COLO668 (cell line): ENCODE data around the gene IRF8.

ENCODE experiments used
- DNase-seq: peaks from one replicate; lab custom pipeline; 2025; ENCODE audit not compliant: unreplicated experiment; lab: John Stamatoyannopoulos, UW

IRF8 gene

GRCh38 chr16:85913141-85913601 lies 14.2 kb downstream of the IRF8 start:
- no peak for DNase-seq

GRCh38 chr16:85913688-85914422 lies 14.9 kb downstream of the IRF8 start:
- no peak for DNase-seq

GRCh38 chr16:85914423-85914794 lies 15.4 kb downstream of the IRF8 start:
- DNase-seq = no peak

DNA sequence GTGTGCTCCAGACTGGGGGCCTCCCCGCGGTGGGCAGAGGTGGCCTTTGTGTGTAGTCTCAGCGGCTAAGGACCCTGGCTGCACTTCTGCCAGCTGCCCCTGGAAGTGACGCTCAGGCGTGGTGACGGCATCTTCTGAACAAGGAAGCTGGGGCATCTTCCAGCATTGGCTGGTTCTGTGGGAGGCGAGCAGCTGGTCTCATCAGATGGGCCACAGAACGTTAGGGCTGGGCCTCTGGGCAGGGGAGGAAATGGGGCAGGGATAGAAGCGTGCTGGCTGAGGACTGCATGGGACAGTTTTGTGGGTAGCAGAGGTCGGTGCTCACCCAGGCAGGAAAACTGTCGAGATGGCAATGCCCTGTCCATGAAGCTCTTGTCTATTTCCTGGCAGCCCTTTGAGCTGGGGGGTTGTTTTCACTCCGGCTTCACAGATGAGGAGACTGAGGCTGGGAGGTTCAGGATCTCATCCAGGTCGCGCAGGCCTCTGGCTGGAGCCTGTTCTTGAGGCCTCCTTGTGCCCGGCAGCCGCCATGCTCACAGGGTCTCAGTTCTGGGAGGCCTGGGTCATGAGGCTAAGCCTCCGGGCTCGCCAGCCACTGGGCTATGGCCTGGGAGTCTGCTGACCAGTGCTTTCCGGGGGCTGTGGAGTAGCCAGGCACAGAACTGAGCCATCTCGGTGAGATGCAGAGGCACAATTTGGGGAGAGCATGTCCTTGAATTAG lies 16.3 kb downstream of the IRF8 start:
- DNase-seq = no peak

DNA sequence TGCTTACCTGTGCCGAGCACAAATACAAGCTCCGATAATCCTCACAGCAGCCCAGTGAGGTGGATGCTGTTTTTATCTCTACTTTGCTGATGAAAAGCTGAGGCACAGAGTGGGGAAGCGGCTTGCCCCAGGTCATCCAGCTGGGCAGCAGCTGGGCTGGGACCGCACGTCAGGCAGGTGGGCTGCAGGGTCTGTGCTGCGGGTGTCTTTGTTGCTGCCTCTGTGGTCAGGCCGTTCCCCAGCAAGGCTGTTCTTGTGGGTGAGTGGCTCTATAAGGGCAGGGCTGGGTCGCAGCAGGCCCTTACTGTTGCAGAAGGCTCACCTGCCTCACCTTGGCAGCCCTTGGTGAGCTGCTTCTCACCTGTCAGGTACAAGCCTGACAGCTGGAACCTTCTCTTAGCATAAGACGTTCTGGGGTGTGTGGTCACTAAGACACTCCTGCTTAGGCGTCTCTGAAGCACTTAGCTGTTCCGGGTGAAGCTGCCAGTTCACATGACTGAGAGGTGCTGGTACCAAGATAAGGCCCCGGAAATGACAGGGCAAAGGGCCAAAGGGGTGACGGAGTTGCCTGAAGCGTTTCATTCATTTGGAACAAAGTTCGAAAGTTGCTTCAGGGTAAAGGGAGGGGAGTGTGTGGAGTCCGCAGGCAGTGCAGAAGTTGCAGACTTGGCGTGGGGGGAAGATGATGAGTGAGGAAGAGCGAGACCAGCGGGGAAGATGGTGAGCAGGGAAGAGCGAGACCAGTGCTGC lies 17.4 kb downstream of the IRF8 start:
- no peak for DNase-seq

DNA sequence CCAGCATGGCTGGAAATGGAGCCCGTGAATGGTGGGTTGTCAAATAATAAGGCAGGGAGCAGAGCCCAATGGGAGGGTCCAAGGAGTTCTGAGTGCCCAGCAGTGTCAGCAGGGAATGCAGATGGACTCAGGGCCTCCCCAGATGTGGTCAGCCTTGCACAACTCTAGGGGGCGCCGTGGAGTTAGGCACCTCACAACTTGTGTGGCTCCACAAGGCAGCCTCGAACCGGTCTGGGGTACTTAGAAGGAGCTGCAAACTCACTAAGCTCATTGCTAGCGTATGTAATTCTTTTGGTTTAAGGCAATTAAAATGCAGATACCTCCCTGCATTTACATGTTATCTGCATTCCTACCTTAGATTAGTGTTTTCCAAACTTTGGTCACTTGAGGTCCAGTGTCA lies 18.1 kb downstream of the IRF8 start:
- no peak for DNase-seq

GRCh38 chr16:85917959-85918358 lies 19.0 kb downstream of the IRF8 start:
- DNase-seq = no peak

DNA sequence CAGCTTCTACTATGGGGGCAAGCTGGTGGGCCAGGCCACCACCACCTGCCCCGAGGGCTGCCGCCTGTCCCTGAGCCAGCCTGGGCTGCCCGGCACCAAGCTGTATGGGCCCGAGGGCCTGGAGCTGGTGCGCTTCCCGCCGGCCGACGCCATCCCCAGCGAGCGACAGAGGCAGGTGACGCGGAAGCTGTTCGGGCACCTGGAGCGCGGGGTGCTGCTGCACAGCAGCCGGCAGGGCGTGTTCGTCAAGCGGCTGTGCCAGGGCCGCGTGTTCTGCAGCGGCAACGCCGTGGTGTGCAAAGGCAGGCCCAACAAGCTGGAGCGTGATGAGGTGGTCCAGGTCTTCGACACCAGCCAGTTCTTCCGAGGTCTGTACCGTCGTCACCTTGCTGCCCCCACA lies 19.5 kb downstream of the IRF8 start:
- DNase-seq = no peak

GRCh38 chr16:85919271-85920267 lies 20.6 kb downstream of the IRF8 start:
- no peak for DNase-seq

DNA sequence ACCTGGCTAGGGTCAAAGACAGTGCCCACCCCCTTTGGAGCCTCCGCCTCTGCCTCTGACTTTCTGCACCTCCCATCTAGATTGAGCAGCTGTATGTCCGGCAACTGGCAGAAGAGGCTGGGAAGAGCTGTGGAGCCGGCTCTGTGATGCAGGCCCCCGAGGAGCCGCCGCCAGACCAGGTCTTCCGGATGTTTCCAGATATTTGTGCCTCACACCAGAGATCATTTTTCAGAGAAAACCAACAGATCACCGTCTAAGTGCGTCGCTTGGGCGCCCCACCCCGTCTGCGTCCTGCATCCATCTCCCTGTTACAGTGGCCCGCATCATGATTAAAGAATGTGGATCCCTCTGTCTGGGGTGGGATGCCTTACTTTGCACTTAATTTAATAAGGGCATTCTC lies 22.1 kb downstream of the IRF8 start:
- DNase-seq = no peak

DNA sequence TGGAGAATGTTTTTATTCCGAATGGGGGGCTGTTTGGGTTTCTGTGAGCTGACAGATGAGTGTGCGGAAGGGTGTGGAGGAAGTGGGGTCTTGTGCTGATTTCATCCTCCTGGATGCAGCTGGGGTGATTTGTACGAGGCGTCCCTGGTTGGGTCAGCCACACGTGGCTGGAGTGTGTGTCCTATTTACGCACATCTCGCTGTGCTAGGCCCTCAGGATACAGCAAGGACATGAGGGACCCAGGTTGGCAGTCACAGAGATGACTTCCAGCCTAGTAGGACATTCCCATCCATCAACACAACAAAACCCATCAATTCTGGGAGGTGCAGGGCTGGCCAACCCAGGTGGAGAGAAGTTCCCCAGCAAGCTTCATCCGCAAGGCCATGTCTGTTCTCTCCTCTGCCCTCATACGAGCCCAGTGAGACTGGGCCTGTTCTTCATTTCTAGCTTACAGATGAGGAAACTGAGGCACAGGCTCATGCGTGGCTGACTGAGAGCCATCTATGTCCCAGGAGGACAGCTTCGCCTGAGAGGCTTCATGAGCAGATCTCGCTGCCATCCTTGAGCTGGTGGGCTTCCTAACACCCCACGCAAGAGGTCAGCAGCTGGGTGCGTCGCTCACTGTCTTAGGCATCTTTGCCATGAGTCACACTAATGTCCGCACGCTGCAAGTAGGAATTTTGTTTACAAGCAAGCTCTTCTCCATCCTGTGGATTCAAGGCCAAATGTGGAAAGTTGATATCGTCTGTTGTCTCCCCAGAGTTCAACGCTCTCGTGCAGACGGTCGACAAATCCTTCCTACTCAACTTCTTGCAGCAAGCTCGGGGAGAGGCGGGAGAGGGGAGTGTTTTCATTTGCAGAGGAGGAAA lies 24.4 kb downstream of the IRF8 start:
- DNase-seq = no peak

DNA sequence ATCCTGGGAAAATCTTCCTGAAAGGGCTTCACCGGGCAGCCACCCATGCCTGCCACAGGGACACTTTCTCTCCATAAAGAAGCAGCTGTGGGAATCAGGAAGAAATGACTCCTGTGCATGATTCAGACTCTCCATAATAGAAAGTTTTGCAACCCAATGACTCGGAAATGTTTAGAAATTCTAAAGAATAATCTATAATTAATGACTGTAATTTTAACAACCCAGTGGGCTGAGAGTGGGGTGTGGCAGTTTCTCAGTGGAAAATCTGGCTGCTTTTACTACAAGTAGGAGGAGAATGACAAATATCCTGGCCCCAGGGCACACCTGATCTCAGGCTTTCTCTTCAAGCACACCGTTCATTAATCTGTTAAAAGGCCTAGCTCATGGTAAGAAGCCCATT lies 25.7 kb downstream of the IRF8 start:
- no peak for DNase-seq

DNA sequence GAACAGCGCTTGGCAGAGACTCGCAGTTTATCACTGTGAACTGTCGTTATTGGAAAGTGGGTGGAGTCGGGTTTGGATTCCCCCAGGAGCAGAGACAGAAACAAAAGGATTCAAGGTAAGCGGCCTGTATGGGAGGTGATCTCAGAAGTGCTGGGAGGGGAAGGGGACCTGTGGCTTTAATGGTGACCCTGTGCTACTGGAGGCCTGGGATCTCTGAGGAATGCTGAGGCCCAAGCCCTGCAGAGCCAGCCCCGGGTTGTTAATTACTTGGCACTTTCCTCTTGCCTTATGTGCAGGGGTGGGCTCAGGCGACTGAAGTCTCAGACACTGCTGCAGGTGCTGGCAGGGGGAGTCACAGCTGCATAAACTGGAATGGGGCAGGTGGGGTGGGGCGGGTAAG lies 27.4 kb downstream of the IRF8 start:
- no peak for DNase-seq

DNA sequence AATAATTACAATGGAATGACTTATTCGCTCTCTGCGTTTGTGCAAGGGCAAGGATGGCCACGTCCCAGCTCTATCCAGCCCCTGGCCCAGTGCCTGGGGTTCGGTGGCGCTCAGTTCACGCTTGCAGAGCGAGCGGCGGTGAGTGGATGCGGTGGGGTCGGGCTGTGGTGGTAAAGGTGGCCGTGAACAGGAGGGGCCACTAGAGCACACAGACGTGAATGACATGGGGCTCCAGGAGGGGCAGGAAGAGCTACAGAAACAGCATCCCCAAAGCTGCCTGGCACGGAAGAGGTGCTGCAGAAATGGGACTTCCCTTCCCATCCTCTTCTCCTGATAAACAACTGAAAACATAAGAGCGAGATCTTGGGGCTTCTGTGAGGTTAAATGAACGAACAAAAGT lies 28.4 kb downstream of the IRF8 start:
- DNase-seq = no peak

DNA sequence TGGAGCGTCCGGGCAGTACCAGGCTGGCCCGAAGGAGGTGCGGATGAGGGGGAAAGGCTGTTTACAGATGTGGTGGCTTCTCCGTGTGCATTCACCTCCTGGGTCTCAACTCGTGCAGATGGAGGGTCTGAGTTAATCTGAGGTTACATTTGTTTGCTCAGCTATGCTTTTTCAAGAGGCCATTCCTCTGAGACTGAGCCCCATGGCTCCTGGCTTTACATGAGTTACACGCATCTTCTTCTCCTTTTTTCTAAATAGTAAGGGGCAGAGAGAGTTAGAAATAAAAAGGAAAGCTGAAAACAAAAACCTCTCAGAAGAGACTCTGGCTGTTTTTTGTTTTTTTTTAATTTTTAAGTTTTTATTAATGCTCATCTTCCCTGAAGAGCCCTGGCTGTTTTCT lies 29.0 kb downstream of the IRF8 start:
- DNase-seq = no peak

DNA sequence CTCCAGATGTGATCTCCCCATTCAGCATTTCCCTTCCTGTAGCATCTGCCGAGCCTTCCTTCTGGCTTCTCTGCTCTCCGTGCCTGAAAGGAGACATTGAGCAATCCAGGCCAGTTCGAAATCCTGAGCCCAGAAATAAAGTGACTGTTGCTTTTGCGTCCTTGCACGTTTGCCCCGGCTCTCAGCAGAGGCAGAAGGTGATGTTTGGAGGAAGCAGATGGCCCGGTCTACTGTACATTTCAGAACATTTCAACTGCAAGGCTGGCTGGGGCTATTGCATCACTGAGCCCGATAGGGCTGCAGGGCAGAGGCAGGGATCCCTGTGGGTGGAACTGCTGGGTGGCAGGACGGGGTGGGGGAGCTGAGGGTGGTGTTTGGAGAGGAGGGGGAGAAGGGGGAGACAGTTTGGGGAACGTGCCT lies 29.4 kb downstream of the IRF8 start:
- DNase-seq = no peak

DNA sequence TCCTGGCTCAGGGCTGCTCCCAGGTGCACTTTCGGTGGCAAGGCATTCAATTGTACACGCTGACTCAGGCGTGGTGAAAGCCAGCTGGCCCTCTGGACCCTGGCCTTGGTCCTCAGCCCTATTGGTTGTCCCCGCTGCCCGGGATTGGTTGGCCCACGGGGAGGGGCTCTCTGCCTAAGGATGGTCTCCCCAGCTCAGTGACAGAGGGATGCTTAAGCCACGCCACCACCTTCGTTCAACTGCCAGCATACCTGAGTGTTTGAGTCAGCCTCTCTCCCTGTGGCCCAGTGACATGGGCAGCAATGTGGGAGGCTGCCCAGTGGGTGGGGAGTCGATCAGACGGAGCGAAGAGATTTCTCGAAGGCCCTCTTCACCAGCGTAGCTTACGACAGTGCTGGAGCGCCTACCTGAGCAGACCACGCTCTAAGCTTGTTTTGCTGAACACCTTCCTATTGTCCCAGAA lies 30.3 kb downstream of the IRF8 start:
- no peak for DNase-seq

GRCh38 chr16:85930301-85930700 lies 31.3 kb downstream of the IRF8 start:
- no peak for DNase-seq

GRCh38 chr16:85931596-85932402 lies 32.8 kb downstream of the IRF8 start:
- DNase-seq = no peak
